Measurements from ENCODE around the gene MCAT. TPM values are rescaled to one million over a fixed set of nuclear protein-coding genes. Genes with fewer than 3 reads are reported as not detected.

Gene MCAT
- total RNA-seq, 1 experiment from 2014 or later, result 16.3 TPM

DNA sequence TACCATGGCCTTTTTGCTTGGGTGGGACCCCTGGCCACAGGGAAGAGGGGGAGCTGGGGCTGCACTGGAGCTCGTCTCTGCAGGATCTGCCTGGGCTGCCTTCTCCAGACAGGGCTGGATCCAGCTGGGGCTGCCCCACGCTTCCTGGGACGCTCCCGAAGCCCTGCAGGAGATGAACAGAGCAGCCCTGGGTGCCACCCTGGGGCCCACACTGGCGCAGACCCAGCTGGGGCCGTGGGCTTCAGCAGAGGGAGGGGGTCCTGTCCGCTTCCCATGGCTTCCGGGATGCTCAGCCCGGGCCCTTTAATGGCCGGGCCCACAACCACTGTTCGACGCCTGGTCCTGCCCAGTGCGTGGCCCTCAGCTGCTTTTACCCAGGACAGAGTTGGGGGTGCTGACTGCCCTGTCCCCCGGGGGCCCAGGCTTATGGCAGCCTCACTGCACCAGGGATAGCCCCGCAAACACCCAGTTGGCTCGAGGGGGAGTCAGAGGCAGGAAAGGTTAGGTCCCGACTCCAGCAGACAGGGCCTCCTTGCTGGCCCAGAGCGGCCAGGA is 20.1 kb upstream of the MCAT start:
- ATAC-seq, result no peak
- DNase-seq (ENCODE audit: low read depth, low spot score), result no peak
- Histone ChIP-seq H3K4me1 (ENCODE audit: control insufficient read depth, insufficient read depth, low read length) (no peaks in the 10 kb centered on the region), H3K27ac (ENCODE audit: low read length) (no peak overlapping the region), H3K27me3 (ENCODE audit: control insufficient read depth, insufficient read depth, low read length) (no peaks in the 10 kb centered on the region), H3K9me3 (ENCODE audit: control insufficient read depth, insufficient read depth, low read depth, low read length) (no peaks in the 10 kb centered on the region), H3K36me3 (ENCODE audit: control insufficient read depth, insufficient read depth, low read length) (no peaks in the 10 kb centered on the region), H3K4me3 (ENCODE audit: low read depth in 2 of 2, low read length in 2 of 2) (no peak overlapping the region)
- intact Hi-C loops (cut with micrococcal nuclease; ENCODE audit: unreplicated experiment) (no loop called here), in situ Hi-C loops (cut with HindIII; ENCODE audit: low pct_unique_long_range_greater_than_20kb, low sequenced_read_pairs) (no loop called here)
- no peak for TF ChIP-seq REST (IDR thresholded peaks at IDR 0.05; ENCODE audit: insufficient read depth in 1 of 2, low read depth in 2 of 2, low read length in 1 of 2)
- no peak for TF ChIP-seq TCF7L2 (IDR thresholded peaks at IDR 0.05; ENCODE audit: low read depth, low read length)
- no peak for TF ChIP-seq POLR2AphosphoS5 (IDR thresholded peaks at IDR 0.05; ENCODE audit: low read depth, low read length)
- BruUV-seq (replicated peaks), result no TSS peak
- ChIA-PET CTCF (interaction anchor here (0.6 kb wide), 1 partner anchor 786 kb away, joined by 3 read pairs; no protein-coding TSS in a partner anchor), POLR2A (no interaction called here)

GRCh38 chr22:43162412-43163150 is 19.4 kb upstream of the MCAT start:
- CTCF ChIA-PET, result interaction anchor here (0.6 kb wide), 1 partner anchor 785 kb away, joined by 3 read pairs; no protein-coding TSS in a partner anchor

More at GRCh38 chr22:43162412-43163150, 19.4 kb upstream of the MCAT start:
- DNase-seq (ENCODE audit: low read depth, low spot score) (no peak), ATAC-seq (no peak)
- no TSS peak for BruUV-seq (replicated peaks)
- intact Hi-C loops (cut with micrococcal nuclease; ENCODE audit: unreplicated experiment) (no loop called here), in situ Hi-C loops (cut with HindIII; ENCODE audit: low pct_unique_long_range_greater_than_20kb, low sequenced_read_pairs) (no loop called here)
- Histone ChIP-seq H3K27me3 (ENCODE audit: control insufficient read depth, insufficient read depth, low read length) (no peaks in the 10 kb centered on the region), H3K27ac (ENCODE audit: low read length) (no peak overlapping the region), H3K36me3 (ENCODE audit: control insufficient read depth, insufficient read depth, low read length) (no peaks in the 10 kb centered on the region), H3K4me3 (ENCODE audit: low read depth in 2 of 2, low read length in 2 of 2) (no peak overlapping the region), H3K9me3 (ENCODE audit: control insufficient read depth, insufficient read depth, low read depth, low read length) (no peaks in the 10 kb centered on the region), H3K4me1 (ENCODE audit: control insufficient read depth, insufficient read depth, low read length) (no peaks in the 10 kb centered on the region)
- POLR2A ChIA-PET, result no interaction called here
- TF ChIP-seq SIN3A (IDR thresholded peaks at IDR 0.05; ENCODE audit: borderline replicate concordance, insufficient read depth, low read depth, low read length) (no peak), REST (IDR thresholded peaks at IDR 0.05; ENCODE audit: insufficient read depth in 1 of 2, low read depth in 2 of 2, low read length in 1 of 2) (no peak), POLR2AphosphoS5 (IDR thresholded peaks at IDR 0.05; ENCODE audit: low read depth, low read length) (no peak), TCF7L2 (IDR thresholded peaks at IDR 0.05; ENCODE audit: low read depth, low read length) (no peak)
- TF ChIP-seq, protein P1, sequence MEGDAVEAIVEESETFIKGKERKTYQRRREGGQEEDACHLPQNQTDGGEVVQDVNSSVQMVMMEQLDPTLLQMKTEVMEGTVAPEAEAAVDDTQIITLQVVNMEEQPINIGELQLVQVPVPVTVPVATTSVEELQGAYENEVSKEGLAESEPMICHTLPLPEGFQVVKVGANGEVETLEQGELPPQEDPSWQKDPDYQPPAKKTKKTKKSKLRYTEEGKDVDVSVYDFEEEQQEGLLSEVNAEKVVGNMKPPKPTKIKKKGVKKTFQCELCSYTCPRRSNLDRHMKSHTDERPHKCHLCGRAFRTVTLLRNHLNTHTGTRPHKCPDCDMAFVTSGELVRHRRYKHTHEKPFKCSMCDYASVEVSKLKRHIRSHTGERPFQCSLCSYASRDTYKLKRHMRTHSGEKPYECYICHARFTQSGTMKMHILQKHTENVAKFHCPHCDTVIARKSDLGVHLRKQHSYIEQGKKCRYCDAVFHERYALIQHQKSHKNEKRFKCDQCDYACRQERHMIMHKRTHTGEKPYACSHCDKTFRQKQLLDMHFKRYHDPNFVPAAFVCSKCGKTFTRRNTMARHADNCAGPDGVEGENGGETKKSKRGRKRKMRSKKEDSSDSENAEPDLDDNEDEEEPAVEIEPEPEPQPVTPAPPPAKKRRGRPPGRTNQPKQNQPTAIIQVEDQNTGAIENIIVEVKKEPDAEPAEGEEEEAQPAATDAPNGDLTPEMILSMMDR (IDR thresholded peaks at IDR 0.05), result no peak
